H7 (cell line): ENCODE measurements around the gene PTPRS. TPM values are rescaled to one million over a fixed set of nuclear protein-coding genes. Genes with fewer than 3 reads are reported as not detected.
"Not testable (repeated sequence)": the region's sequence is repeated elsewhere in the genome, so short reads cannot be mapped to it uniquely, and the experiment has no call there.

Experiments used
- DNase-seq: peaks from one replicate; pipeline ENCODE4 v3.0.0; 2012
- H3K27me3 ChIP-seq: 2 replicates; pipeline ENCODE4 v1.6.0; 2011; ENCODE audit warnings: mild to moderate bottlenecking, low read length; ENCODE audit not compliant: control insufficient read depth, insufficient read depth
- H3K36me3 ChIP-seq: replicated peaks from 2 replicates; pipeline ENCODE4 v1.5.1; 2011; ENCODE audit warnings: low read length; ENCODE audit not compliant: control insufficient read depth, insufficient read depth
- H3K4me3 ChIP-seq: 2 replicates; pipeline ENCODE4 v1.5.1; 2011; ENCODE audit warnings: low read depth, mild to moderate bottlenecking, control low read depth, low read length, moderate library complexity; ENCODE audit not compliant: insufficient read depth
- total RNA-seq: library from RNA; depleted of rRNA; stranded (reverse); fragments of >200 nt; shearing (Covaris generic); gene quantifications from 2 replicates; pipeline ENCODE4 v1.2.3, GENCODE V29; 2014

PTPRS gene
- total RNA-seq, 1 experiment from 2014 or later: 130 TPM

- no peak for DNase-seq
- Histone ChIP-seq H3K4me3 (no peak overlapping the region), H3K27me3 (no peaks in the 10 kb centered on the region), H3K36me3 (peaks cover 1% of the 10 kb centered on the region)
Measured at GRCh38 chr19:5333581-5334365, 6.8 kb downstream of the PTPRS start.

- H3K4me3 ChIP-seq: no peak overlapping the region
- H3K27me3 ChIP-seq: no peaks in the 10 kb centered on the region
- DNase-seq: no peak
- H3K36me3 ChIP-seq: peaks cover 1% of the 10 kb centered on the region; the same call in 1 of the 2 replicates
Measured at GRCh38 chr19:5332501-5332900, 8.1 kb downstream of the PTPRS start.

GRCh38 chr19:5331790-5332189 is 8.8 kb downstream of the PTPRS start:
- H3K36me3 ChIP-seq: peaks cover 1% of the 10 kb centered on the region; the same call in 1 of the 2 replicates
- no peak for DNase-seq
- no peaks in the 10 kb centered on the region for H3K27me3 ChIP-seq
- no peak overlapping the region for H3K4me3 ChIP-seq

- no peaks in the 10 kb centered on the region for H3K27me3 ChIP-seq
- H3K4me3 ChIP-seq: no peak overlapping the region
- no peak for DNase-seq
- peaks cover 1% of the 10 kb centered on the region; the same call in 1 of the 2 replicates for H3K36me3 ChIP-seq
Measured at GRCh38 chr19:5330307-5330720, 10.3 kb downstream of the PTPRS start.

GRCh38 chr19:5329141-5329540 is 11.5 kb downstream of the PTPRS start:
- no peak overlapping the region for H3K4me3 ChIP-seq

GRCh38 chr19:5328407-5328806 is 12.2 kb downstream of the PTPRS start:
- H3K4me3 ChIP-seq, H3K27me3 ChIP-seq, DNase-seq, H3K36me3 ChIP-seq: not testable (repeated sequence)

More at GRCh38 chr19:5329141-5329540, 11.5 kb downstream of the PTPRS start:
- DNase-seq: no peak
- peaks cover 6% of the 10 kb centered on the region for H3K36me3 ChIP-seq
- H3K27me3 ChIP-seq: no peaks in the 10 kb centered on the region

GRCh38 chr19:5326986-5327623 is 13.5 kb downstream of the PTPRS start:
- DNase-seq: peak; percentile 80
- H3K27me3 ChIP-seq: no peaks in the 10 kb centered on the region
- peaks cover 5% of the 10 kb centered on the region for H3K36me3 ChIP-seq
- no peak overlapping the region for H3K4me3 ChIP-seq

GRCh38 chr19:5326545-5326944 is 14.1 kb downstream of the PTPRS start:
- H3K27me3 ChIP-seq: no peaks in the 10 kb centered on the region
- H3K36me3 ChIP-seq: peaks cover 5% of the 10 kb centered on the region
- no peak overlapping the region for H3K4me3 ChIP-seq
- no peak for DNase-seq

GRCh38 chr19:5324947-5325346 is 15.7 kb downstream of the PTPRS start:
- Histone ChIP-seq H3K36me3 (peaks cover 5% of the 10 kb centered on the region), H3K27me3 (no peaks in the 10 kb centered on the region), H3K4me3 (no peak overlapping the region)
- DNase-seq: no peak

- no peaks in the 10 kb centered on the region for H3K27me3 ChIP-seq
- no peak for DNase-seq
- no peak overlapping the region for H3K4me3 ChIP-seq
- H3K36me3 ChIP-seq: peaks cover 5% of the 10 kb centered on the region
Measured at GRCh38 chr19:5323475-5323811, 17.2 kb downstream of the PTPRS start.

GRCh38 chr19:5321851-5322681 is 18.5 kb downstream of the PTPRS start:
- no peak overlapping the region for H3K4me3 ChIP-seq
- peaks cover 5% of the 10 kb centered on the region for H3K36me3 ChIP-seq
- H3K27me3 ChIP-seq: no peaks in the 10 kb centered on the region
- peak; percentile 84 for DNase-seq

- peaks cover 5% of the 10 kb centered on the region for H3K36me3 ChIP-seq
- no peaks in the 10 kb centered on the region for H3K27me3 ChIP-seq
- no peak overlapping the region for H3K4me3 ChIP-seq
- no peak for DNase-seq
Measured at GRCh38 chr19:5321066-5321642, 19.5 kb downstream of the PTPRS start.

- H3K4me3 ChIP-seq: no peak overlapping the region
- H3K36me3 ChIP-seq: peaks cover 2% of the 10 kb centered on the region
Measured at GRCh38 chr19:5319516-5319915, 21.1 kb downstream of the PTPRS start.

GRCh38 chr19:5318306-5318705 is 22.3 kb downstream of the PTPRS start:
- no peaks in the 10 kb centered on the region; the same call in 1 of the 2 replicates for H3K36me3 ChIP-seq
- DNase-seq: no peak
- H3K27me3 ChIP-seq: no peaks in the 10 kb centered on the region
- no peak overlapping the region for H3K4me3 ChIP-seq

More at GRCh38 chr19:5319516-5319915, 21.1 kb downstream of the PTPRS start:
- no peaks in the 10 kb centered on the region for H3K27me3 ChIP-seq
- no peak for DNase-seq
